CD14-positive monocyte (primary cell): ENCODE measurements around the gene SERINC4. TPM values are rescaled to one million over a fixed set of nuclear protein-coding genes. Genes with fewer than 3 reads are reported as not detected.
A peak's percentile ranks its signal among the peaks of the same experiment; 100 is the strongest.
"Not testable (repeated sequence)": the region's sequence is repeated elsewhere in the genome, so short reads cannot be mapped to it uniquely, and the experiment has no call there.

Experiments
- DNase-seq, 3 donors: peaks; one replicate each; pipeline ENCODE4 v3.0.0-alpha.2; 2011 to 2022
- H2AFZ ChIP-seq: 2 replicates; pipeline ENCODE4 v1.6.0; 2012; ENCODE audit warnings: mild to moderate bottlenecking, low read depth, low read length, inconsistent platforms; ENCODE audit not compliant: insufficient read depth, poor library complexity, severe bottlenecking
- H3K27ac ChIP-seq, 2 donors: 1 replicate in 1 of 2; 2 replicates in 1 of 2; pipeline ENCODE4 v1.5.1; 2012 to 2013; ENCODE audit warnings: low read length in 2 of 2, control low read depth in 1 of 2, inconsistent platforms in 1 of 2, low read depth in 1 of 2, mild to moderate bottlenecking in 1 of 2
- H3K27me3 ChIP-seq, 2 donors: one replicate each; pipeline versions ENCODE4 v1.6.0 to v1.6.1; 2011 to 2013; ENCODE audit warnings: low read length in 2 of 2; ENCODE audit not compliant: control insufficient read depth in 2 of 2, insufficient read depth in 2 of 2
- H3K36me3 ChIP-seq, 2 donors: replicated peaks in 1 of 2; 1 replicate in 1 of 2; 2 replicates in 1 of 2; pipeline versions ENCODE4 v1.5.1 to v1.6.1; 2012 to 2013; ENCODE audit warnings: low read length in 2 of 2, control low read depth in 1 of 2, inconsistent platforms in 1 of 2, mild to moderate bottlenecking in 1 of 2; ENCODE audit not compliant: insufficient read depth in 2 of 2, control insufficient read depth in 1 of 2
- H3K4me1 ChIP-seq, 2 donors: 1 replicate in 1 of 2; 2 replicates in 1 of 2; pipeline versions ENCODE4 v1.5.1 to v1.6.1; 2012 to 2013; ENCODE audit warnings: low read length in 2 of 2, control low read depth in 1 of 2, inconsistent platforms in 1 of 2, mild to moderate bottlenecking in 1 of 2, moderate library complexity in 1 of 2; ENCODE audit not compliant: insufficient read depth in 2 of 2, control insufficient read depth in 1 of 2
- H3K4me2 ChIP-seq: replicated peaks from 2 replicates; pipeline ENCODE3; 2012; ENCODE audit warnings: low read length, moderate library complexity, mild to moderate bottlenecking; ENCODE audit not compliant: poor library complexity, severe bottlenecking; ENCODE audit errors: extremely low read depth
- H3K4me3 ChIP-seq, 3 experiments: fragments of 200-600 bp in 1 of 3; sonication (generic) in 1 of 3; replicated peaks in 1 of 3; 1 replicate in 2 of 3; 2 replicates in 1 of 3; pipeline ENCODE4 v1.5.1; 2011 to 2013; ENCODE audit warnings: low read length in 3 of 3, mild to moderate bottlenecking in 3 of 3, control low read depth in 2 of 3, low read depth in 2 of 3, inconsistent platforms in 1 of 3, moderate library complexity in 1 of 3
- H3K79me2 ChIP-seq: 2 replicates; pipeline ENCODE4 v1.6.0; 2012; ENCODE audit warnings: mild to moderate bottlenecking, control low read depth, inconsistent platforms, low read length, moderate library complexity; ENCODE audit not compliant: insufficient read depth
- H3K9ac ChIP-seq: 2 replicates; pipeline ENCODE4 v1.6.0; 2017; ENCODE audit warnings: low read length, mild to moderate bottlenecking; ENCODE audit not compliant: insufficient read depth, poor library complexity, severe bottlenecking
- H3K9me3 ChIP-seq, 2 donors: replicated peaks in 1 of 2; 1 replicate in 1 of 2; 2 replicates in 1 of 2; pipeline versions ENCODE4 v1.5.1 to v1.6.1; 2012 to 2013; ENCODE audit warnings: low read length in 2 of 2, control low read depth in 1 of 2; ENCODE audit not compliant: control insufficient read depth in 1 of 2, insufficient read depth in 1 of 2
- H4K20me1 ChIP-seq: 2 replicates; pipeline ENCODE4 v1.6.0; 2012; ENCODE audit warnings: mild to moderate bottlenecking, low read length, control low read depth, moderate library complexity; ENCODE audit not compliant: insufficient read depth
- H3K27ac Mint-ChIP-seq, 7 donors: one replicate each; pipeline ENCODE4 v1.8.0; 2020; ENCODE audit warnings: mild to moderate bottlenecking in 7 of 7, mixed read lengths in 7 of 7, moderate library complexity in 6 of 7, inconsistent platforms in 2 of 7
- H3K27me3 Mint-ChIP-seq, 3 donors: one replicate each; pipeline ENCODE4 v1.8.0; 2021 to 2022; ENCODE audit warnings: low read depth in 3 of 3, mild to moderate bottlenecking in 3 of 3, mixed read lengths in 3 of 3, moderate library complexity in 3 of 3, inconsistent platforms in 1 of 3
- H3K36me3 Mint-ChIP-seq, 2 donors: one replicate each; pipeline ENCODE4 v1.8.0; 2020; ENCODE audit warnings: mixed read lengths in 2 of 2, inconsistent platforms in 1 of 2, mild to moderate bottlenecking in 1 of 2
- H3K4me1 Mint-ChIP-seq: one replicate; pipeline ENCODE4 v1.8.0; 2020; ENCODE audit warnings: mild to moderate bottlenecking, mixed read lengths
- H3K4me3 Mint-ChIP-seq, 2 donors: one replicate each; pipeline ENCODE4 v1.8.0; 2020; ENCODE audit warnings: mild to moderate bottlenecking in 2 of 2, mixed read lengths in 2 of 2, moderate library complexity in 1 of 2
- H3K9me3 Mint-ChIP-seq, 7 donors: one replicate each; pipeline ENCODE4 v1.8.0; 2020 to 2022; ENCODE audit warnings: mixed read lengths in 7 of 7, mild to moderate bottlenecking in 6 of 7, moderate library complexity in 6 of 7, inconsistent platforms in 2 of 7
- CTCF ChIP-seq: fragments of 200-600 bp; IDR thresholded peaks from one replicate; pipeline ENCODE4 v1.8.0; 2022; ENCODE audit warnings: antibody characterized with exemption, mild to moderate bottlenecking
- WGBS: methylation state at CpG from one replicate; pipeline ENCODE4 v1.1.5; 2013; ENCODE audit warnings: missing lambda C conversion rate; ENCODE audit not compliant: insufficient coverage; 5-methylcytosine and 5-hydroxymethylcytosine counted together
- intact Hi-C, 2 donors: fragments of 100-400 bp; cut with micrococcal nuclease; formaldehyde crosslinking; loops; one replicate each; pipeline versions ENCODE4 v1.15.0 to v1.15.1; 2023
- polyA plus RNA-seq, 3 donors: library from polyadenylated mRNA; depleted of rRNA in 1 of 3; unstranded in 2 of 3; stranded (reverse) in 1 of 3; fragments of 300-500 nt in 2 of 3; fragments of >200 nt in 1 of 3; fragmentation: Illumina TruSeq in 2 of 3; gene quantifications; 1 replicate in 2 of 3; 2 replicates in 1 of 3; pipeline ENCODE4 v1.2.3, GENCODE V29; 2012 to 2021

SERINC4 gene
- polyA plus RNA-seq, 3 donors, result 0.09 to 0.70 (median 0.56) TPM

GRCh38 chr15:43749690-43750345, 50.2 kb downstream of the SERINC4 start:
- peaks cover 86% of the 10 kb centered on the region for H3K79me2 ChIP-seq
- Mint-ChIP-seq H3K27me3 (no peaks in the 10 kb centered on the region), H3K4me1 (peaks cover 35% of the 10 kb centered on the region), H3K9me3 (no peaks in the 10 kb centered on the region), H3K36me3 (peaks cover 26 to 31% of the 10 kb centered on the region in 2 donors), H3K4me3 (peak overlapping the region; percentile 71), H3K27ac (peak overlapping the region; percentile 77 to 93 (median 89))
- intact Hi-C loops, result loop anchor here in 1 of 2 donors (5.0 to 10.0 kb wide), 2 partner anchors 42 to 795 kb away; partner anchors contain the start of gene SERF2
- no peak overlapping the region for H3K9ac ChIP-seq
- peak overlapping the region; percentile 0 to 67 (median 31) for H3K4me3 ChIP-seq
- peak; percentile 49 to 59 (median 56) for DNase-seq
- H2AFZ ChIP-seq, result no peak overlapping the region
- WGBS, result 100% methylated on average over 1 of the region's 12 CpGs
- peak overlapping the region; percentile 47 to 60 for H3K27ac ChIP-seq
- no peaks in the 10 kb centered on the region for H3K9me3 ChIP-seq
- peak overlapping the region; percentile 57 for H3K4me2 ChIP-seq
- H3K36me3 ChIP-seq, result peaks cover 13 to 39% of the 10 kb centered on the region in 2 donors
- peaks cover 33 to 44% of the 10 kb centered on the region in 2 donors for H3K4me1 ChIP-seq
- H4K20me1 ChIP-seq, result peaks cover 79% of the 10 kb centered on the region
- no peaks in the 10 kb centered on the region for H3K27me3 ChIP-seq
- TF ChIP-seq CTCF, result no peak

GRCh38 chr15:43748376-43748775, 51.6 kb downstream of the SERINC4 start:
- H3K4me1 Mint-ChIP-seq, result peaks cover 41% of the 10 kb centered on the region
- no peak overlapping the region for H3K27ac ChIP-seq

DNA sequence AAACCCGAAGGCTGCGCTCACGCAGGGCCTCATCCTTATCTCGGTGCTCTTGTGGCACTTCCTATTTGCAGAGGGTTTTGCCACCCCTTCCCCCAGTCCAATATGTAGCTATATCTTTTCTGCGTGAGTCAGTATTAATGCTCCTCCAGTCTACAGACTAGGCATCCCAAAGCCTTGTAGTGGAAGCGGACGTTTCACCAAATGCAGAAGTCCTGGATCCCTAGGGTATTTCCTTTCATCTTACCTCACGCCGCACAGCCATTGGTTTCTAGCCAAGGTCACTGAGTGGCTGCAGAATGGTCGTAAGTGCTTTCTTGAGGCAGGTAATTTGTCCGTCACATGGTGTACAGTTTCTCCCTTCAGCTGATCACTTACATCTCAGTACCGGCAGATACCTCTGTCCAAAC, 53.1 kb downstream of the SERINC4 start:
- H3K9me3 Mint-ChIP-seq, result not testable (repeated sequence)

More at GRCh38 chr15:43748376-43748775, 51.6 kb downstream of the SERINC4 start:
- peak overlapping the region in 1 of 2 donors; percentile 54 for H3K4me3 Mint-ChIP-seq
- H3K79me2 ChIP-seq, result peaks cover 72% of the 10 kb centered on the region
- peak overlapping the region in 1 of 3 experiments; percentile 82 for H3K4me3 ChIP-seq
- no peaks in the 10 kb centered on the region for H3K27me3 ChIP-seq
- peaks cover 33 to 49% of the 10 kb centered on the region in 2 donors for H3K4me1 ChIP-seq
- no peak overlapping the region for H3K9ac ChIP-seq
- intact Hi-C loops, result loop anchor here in 1 of 2 donors (5.0 to 10.0 kb wide), 2 partner anchors 44 to 796 kb away; partner anchors contain the start of gene SERF2
- H4K20me1 ChIP-seq, result peaks cover 64% of the 10 kb centered on the region
- DNase-seq, result peak in 1 of 3 donors; percentile 19
- H2AFZ ChIP-seq, result no peak overlapping the region
- H3K36me3 Mint-ChIP-seq, result peaks cover 15 to 20% of the 10 kb centered on the region in 2 donors
- peaks cover 8 to 24% of the 10 kb centered on the region in 2 donors for H3K36me3 ChIP-seq
- no peaks in the 10 kb centered on the region for H3K9me3 Mint-ChIP-seq
- peak overlapping the region in 6 of 7 donors; percentile 9 to 93 (median 72) for H3K27ac Mint-ChIP-seq
- WGBS, result no CpG with 5 or more reads among the region's 3 CpGs
- no peak for TF ChIP-seq CTCF
- H3K9me3 ChIP-seq, result no peaks in the 10 kb centered on the region
- no peaks in the 10 kb centered on the region for H3K27me3 Mint-ChIP-seq
- no peak overlapping the region for H3K4me2 ChIP-seq

More for the DNA sequence above, 53.1 kb downstream of the SERINC4 start:
- H3K4me1 Mint-ChIP-seq, result peaks cover 39% of the 10 kb centered on the region
- peak overlapping the region; percentile 93 to 99 (median 97) for H3K27ac Mint-ChIP-seq
- Histone ChIP-seq H3K4me3 (peak overlapping the region; percentile 79 to 91 (median 82)), H3K27ac (peak overlapping the region; percentile 99), H3K79me2 (peaks cover 57% of the 10 kb centered on the region), H3K4me2 (peak overlapping the region; percentile 79), H3K4me1 (peaks cover 33 to 49% of the 10 kb centered on the region in 2 donors), H4K20me1 (peaks cover 50% of the 10 kb centered on the region), H3K9ac (peak overlapping the region; percentile 100)
- H3K36me3 Mint-ChIP-seq, result peaks cover 7 to 12% of the 10 kb centered on the region in 2 donors
- peak overlapping the region; percentile 88 to 92 for H3K4me3 Mint-ChIP-seq
- not testable (repeated sequence) for H3K36me3 ChIP-seq, H3K9me3 ChIP-seq, H3K27me3 ChIP-seq, H3K27me3 Mint-ChIP-seq, H2AFZ ChIP-seq
- WGBS, result 3% methylated on average over 4 of the region's 12 CpGs
- intact Hi-C loops, result loop anchor here in 1 of 2 donors (5.0 to 10.0 kb wide), 2 partner anchors 45 to 798 kb away; partner anchors contain the start of gene SERF2
- DNase-seq, result peak; percentile 81 to 93 (median 83)
